Activated CD8-positive, alpha-beta memory T cell treated with anti-CD3 and anti-CD28 coated beads for 48 hours (primary cell): ENCODE results near the gene LYRM4.
"Not testable (repeated sequence)": the region's sequence is repeated elsewhere in the genome, so short reads cannot be mapped to it uniquely, and the experiment has no call there.

Experiments used
- DNase-seq, 3 experiments: peaks; one replicate each; pipeline ENCODE4 v3.0.0-alpha.2; 2020; ENCODE audit warnings: low read depth in 2 of 3, low spot score in 2 of 3

The LYRM4 gene

GRCh38 chr6:5123296-5124143, 137.2 kb downstream of the LYRM4 start:
- DNase-seq = no peak

- DNase-seq = no peak
Observed at GRCh38 chr6:5122504-5123112, 138.1 kb downstream of the LYRM4 start.

- no peak for DNase-seq
Observed at GRCh38 chr6:5121956-5122355, 138.8 kb downstream of the LYRM4 start.

- no peak for DNase-seq
Observed at GRCh38 chr6:5121479-5121878, 139.3 kb downstream of the LYRM4 start.

GRCh38 chr6:5120543-5120942, 140.2 kb downstream of the LYRM4 start:
- not testable (repeated sequence) for DNase-seq

- no peak for DNase-seq
Observed at GRCh38 chr6:5120011-5120410, 140.7 kb downstream of the LYRM4 start.

GRCh38 chr6:5119090-5119951, 141.4 kb downstream of the LYRM4 start:
- no peak for DNase-seq

GRCh38 chr6:5116243-5116991, 144.3 kb downstream of the LYRM4 start:
- DNase-seq = no peak

- no peak for DNase-seq
Observed at GRCh38 chr6:5115168-5115567, 145.6 kb downstream of the LYRM4 start.

GRCh38 chr6:5113096-5113495, 147.7 kb downstream of the LYRM4 start:
- no peak for DNase-seq

GRCh38 chr6:5112066-5112799, 148.5 kb downstream of the LYRM4 start:
- no peak for DNase-seq

GRCh38 chr6:5111626-5112025, 149.1 kb downstream of the LYRM4 start:
- no peak for DNase-seq

- DNase-seq = no peak
Observed at GRCh38 chr6:5110246-5110645, 150.5 kb downstream of the LYRM4 start.

GRCh38 chr6:5109436-5109835, 151.3 kb downstream of the LYRM4 start:
- no peak for DNase-seq

- DNase-seq = no peak
Observed at GRCh38 chr6:5108536-5109150, 152.1 kb downstream of the LYRM4 start.

GRCh38 chr6:5108068-5108467, 152.7 kb downstream of the LYRM4 start:
- no peak for DNase-seq

- DNase-seq = no peak
Observed at GRCh38 chr6:5107341-5107740, 153.4 kb downstream of the LYRM4 start.

GRCh38 chr6:5105146-5105545, 155.6 kb downstream of the LYRM4 start:
- no peak for DNase-seq

GRCh38 chr6:5104667-5105066, 156.1 kb downstream of the LYRM4 start:
- no peak for DNase-seq

GRCh38 chr6:5103250-5103649, 157.5 kb downstream of the LYRM4 start:
- DNase-seq = no peak
